ENCODE data around the gene PDE4D.
A peak's percentile ranks its signal among the peaks of the same experiment; 100 is the strongest.

PDE4D gene

GRCh38 chr5:58923355-58923754 is 970.2 kb downstream of the PDE4D start:
- no peak for DNase-seq

GRCh38 chr5:58922461-58923171 is 970.9 kb downstream of the PDE4D start:
- DNase-seq: peak in 57 of 58 donors; percentile 6 to 95 (median 69)

GRCh38 chr5:58921159-58921558 is 972.4 kb downstream of the PDE4D start:
- no peak for DNase-seq

GRCh38 chr5:58919833-58920232 is 973.7 kb downstream of the PDE4D start:
- no peak for DNase-seq

Data from anterior cingulate cortex (tissue), 58 donors.